H1 (cell line): ENCODE results near the gene DPYD. TPM values are rescaled to one million over a fixed set of nuclear protein-coding genes. Genes with fewer than 3 reads are reported as not detected.

Experiments used
- KDM4A ChIP-seq: IDR thresholded peaks from one replicate; pipeline ENCODE4 v1.7.1; 2012; ENCODE audit warnings: low read depth, mild to moderate bottlenecking, moderate library complexity, low read length, inconsistent platforms; ENCODE audit not compliant: severe bottlenecking
- SP2 ChIP-seq: IDR thresholded peaks from 2 replicates; pipeline ENCODE4 v1.6.1; 2012; ENCODE audit warnings: mild to moderate bottlenecking, low read length, inconsistent platforms
- TAF1 ChIP-seq: IDR thresholded peaks from 2 replicates; pipeline ENCODE4 v1.6.1; 2011; ENCODE audit warnings: mild to moderate bottlenecking, low read depth, low read length
- polyA plus RNA-seq, 7 experiments: library from polyadenylated mRNA; depleted of rRNA in 3 of 7; stranded (reverse) in 5 of 7; unstranded in 2 of 7; fragments of >200 nt in 5 of 7; fragments of 200-250 nt in 2 of 7; gene quantifications; 1 replicate in 5 of 7; 2 replicates in 1 of 7; 4 replicates in 1 of 7; pipeline versions ENCODE4 v1.2.1 to v1.2.3, GENCODE V29; 2011 to 2013; ENCODE audit warnings: missing spikeins in 2 of 7, mixed read lengths in 2 of 7
- total RNA-seq: library from RNA; stranded (reverse); fragmentation: NEBNext Ultra II Directional; extraction: Animal tissue kit (Norgen Biotek cat#: 25700); gene quantifications from 2 replicates; pipeline ENCODE4 v1.2.1, GENCODE V29; 2021

Gene DPYD
- total and polyA plus RNA-seq, 2 of the 8 experiments (the other 6 are each of a cell fraction or from before 2014, with no cell fraction given): 0.29 to 0.73 TPM

DNA sequence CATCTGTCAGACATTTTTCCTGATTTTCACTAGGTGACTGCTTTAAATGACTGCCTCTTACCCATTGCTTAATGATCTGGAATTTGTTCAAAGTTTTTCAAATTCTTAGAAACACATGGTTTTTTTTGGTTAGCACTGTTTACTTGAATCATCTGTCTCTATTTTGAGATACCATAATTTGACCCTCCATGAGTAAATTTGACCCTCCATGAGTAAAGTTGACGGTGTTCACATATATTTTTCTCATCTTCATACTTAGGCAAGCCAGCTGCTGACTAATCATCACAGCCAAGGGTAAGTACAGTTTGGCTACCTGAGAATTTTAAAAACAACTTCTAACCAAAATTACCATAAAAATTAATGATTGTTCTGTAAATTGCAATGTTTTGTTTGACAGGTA, 612.7 kb downstream of the DPYD start (continued):
- TF ChIP-seq TAF1 (no peak), SP2 (no peak), KDM4A (no peak)
